ENCODE results near the gene NEDD4L.

The NEDD4L gene

DNA sequence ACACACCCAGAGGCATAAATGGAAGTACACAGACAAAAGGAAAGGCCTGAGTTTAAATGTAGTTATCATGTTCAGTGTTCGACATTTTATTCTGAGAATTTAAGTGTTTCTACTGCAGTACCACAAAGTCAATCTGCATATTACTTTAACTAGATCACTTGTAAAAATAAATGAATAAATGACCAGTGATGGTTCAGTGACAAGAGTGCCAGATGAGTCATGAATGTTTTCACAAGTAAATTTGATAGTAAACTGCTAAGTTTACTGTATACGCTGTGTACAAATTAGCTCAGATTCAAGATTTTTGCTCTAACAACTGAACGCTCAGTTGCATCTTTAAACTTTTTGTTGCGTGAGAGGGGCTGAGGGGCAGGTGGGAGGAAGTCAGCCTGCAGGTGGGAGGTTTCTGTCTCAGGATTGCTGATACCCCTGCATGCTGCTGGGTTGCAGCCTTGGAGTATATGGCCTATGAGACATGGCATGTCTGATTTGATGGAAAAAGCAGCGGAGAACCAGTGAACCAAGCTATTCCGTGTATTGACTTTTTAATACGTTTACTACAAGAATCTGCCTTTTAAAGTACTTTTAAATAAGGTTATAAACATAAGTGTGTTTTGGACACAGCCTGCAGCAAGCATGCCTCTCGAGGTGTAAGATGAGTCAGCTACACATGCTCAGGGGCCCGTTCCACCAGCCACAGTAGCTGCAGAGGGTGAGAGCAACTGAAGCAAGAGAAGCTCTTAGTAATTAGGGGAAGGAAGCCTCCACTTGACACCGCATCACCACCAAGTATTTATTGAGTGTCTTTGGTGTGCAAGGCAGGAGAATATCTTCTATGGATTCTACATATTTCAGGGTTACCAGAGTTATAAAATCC is 245.1 kb downstream of the NEDD4L start:
- peaks cover 14 to 19% of the 10 kb centered on the region in 2 donors for H3K27me3 Mint-ChIP-seq
- no peak for DNase-seq
- no peak overlapping the region for H3K27ac Mint-ChIP-seq
- no peak for ATAC-seq (replicated peaks)
- H3K9me3 Mint-ChIP-seq = no peaks in the 10 kb centered on the region
- H3K36me3 Mint-ChIP-seq (ENCODE audit: insufficient read depth) = no peaks in the 10 kb centered on the region
- no peaks in the 10 kb centered on the region for H3K4me1 Mint-ChIP-seq (ENCODE audit: low read depth in 2 of 2)
- no peak overlapping the region for H3K4me3 Mint-ChIP-seq

GRCh38 chr18:58290116-58290695 is 246.2 kb downstream of the NEDD4L start:
- no peak overlapping the region for H3K4me3 Mint-ChIP-seq
- no peak for ATAC-seq (replicated peaks)
- H3K27me3 Mint-ChIP-seq = peaks cover 14 to 19% of the 10 kb centered on the region in 2 donors
- no peaks in the 10 kb centered on the region for H3K4me1 Mint-ChIP-seq (ENCODE audit: low read depth in 2 of 2)
- no peak overlapping the region for H3K27ac Mint-ChIP-seq
- no peaks in the 10 kb centered on the region for H3K9me3 Mint-ChIP-seq
- DNase-seq = no peak
- H3K36me3 Mint-ChIP-seq (ENCODE audit: insufficient read depth) = no peaks in the 10 kb centered on the region

- DNase-seq (no peak), ATAC-seq (replicated peaks) (no peak)
- no peak overlapping the region for H3K27ac Mint-ChIP-seq
- no peaks in the 10 kb centered on the region for H3K4me1 Mint-ChIP-seq (ENCODE audit: low read depth in 2 of 2)
- no peak overlapping the region for H3K4me3 Mint-ChIP-seq
- H3K36me3 Mint-ChIP-seq (ENCODE audit: insufficient read depth) = no peaks in the 10 kb centered on the region
- no peaks in the 10 kb centered on the region for H3K9me3 Mint-ChIP-seq
- peaks cover 19% of the 10 kb centered on the region in 2 donors for H3K27me3 Mint-ChIP-seq
Measured at GRCh38 chr18:58291131-58291530, 247.1 kb downstream of the NEDD4L start.

GRCh38 chr18:58292638-58293037 is 248.6 kb downstream of the NEDD4L start:
- H3K4me1 Mint-ChIP-seq (ENCODE audit: low read depth in 2 of 2) = no peaks in the 10 kb centered on the region
- peaks cover 0 to 2% of the 10 kb centered on the region in 2 donors for H3K9me3 Mint-ChIP-seq
- H3K36me3 Mint-ChIP-seq (ENCODE audit: insufficient read depth) = no peaks in the 10 kb centered on the region
- ATAC-seq (replicated peaks) (no peak), DNase-seq (no peak)
- H3K4me3 Mint-ChIP-seq = no peak overlapping the region
- H3K27ac Mint-ChIP-seq = no peak overlapping the region
- peaks cover 19 to 20% of the 10 kb centered on the region in 2 donors for H3K27me3 Mint-ChIP-seq

DNA sequence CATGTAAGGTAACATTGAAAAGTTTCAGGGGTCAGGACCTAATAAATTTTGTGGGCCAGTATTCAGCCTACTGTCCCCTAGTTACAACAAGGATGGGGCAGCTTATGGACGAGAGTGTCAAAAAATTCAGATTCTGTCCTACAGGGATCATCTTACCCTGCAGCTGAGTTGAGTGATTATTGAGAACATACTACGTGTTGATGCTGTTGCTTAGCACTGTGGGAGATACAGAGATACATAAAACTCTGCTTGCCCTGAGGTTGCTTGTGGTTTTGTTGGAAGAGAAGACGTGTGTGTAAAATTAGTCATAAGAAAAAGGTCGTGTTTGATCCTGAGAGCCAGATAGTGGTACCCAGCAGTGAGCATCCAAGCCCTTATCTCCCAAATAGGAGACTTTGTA is 253.2 kb downstream of the NEDD4L start:
- Mint-ChIP-seq H3K36me3 (ENCODE audit: insufficient read depth) (no peaks in the 10 kb centered on the region), H3K4me3 (no peak overlapping the region), H3K27ac (no peak overlapping the region), H3K9me3 (peaks cover 0 to 2% of the 10 kb centered on the region in 2 donors), H3K4me1 (ENCODE audit: low read depth in 2 of 2) (no peaks in the 10 kb centered on the region), H3K27me3 (peaks cover 13 to 18% of the 10 kb centered on the region in 2 donors)
- ATAC-seq (replicated peaks) (peak; percentile 65), DNase-seq (no peak)

DNA sequence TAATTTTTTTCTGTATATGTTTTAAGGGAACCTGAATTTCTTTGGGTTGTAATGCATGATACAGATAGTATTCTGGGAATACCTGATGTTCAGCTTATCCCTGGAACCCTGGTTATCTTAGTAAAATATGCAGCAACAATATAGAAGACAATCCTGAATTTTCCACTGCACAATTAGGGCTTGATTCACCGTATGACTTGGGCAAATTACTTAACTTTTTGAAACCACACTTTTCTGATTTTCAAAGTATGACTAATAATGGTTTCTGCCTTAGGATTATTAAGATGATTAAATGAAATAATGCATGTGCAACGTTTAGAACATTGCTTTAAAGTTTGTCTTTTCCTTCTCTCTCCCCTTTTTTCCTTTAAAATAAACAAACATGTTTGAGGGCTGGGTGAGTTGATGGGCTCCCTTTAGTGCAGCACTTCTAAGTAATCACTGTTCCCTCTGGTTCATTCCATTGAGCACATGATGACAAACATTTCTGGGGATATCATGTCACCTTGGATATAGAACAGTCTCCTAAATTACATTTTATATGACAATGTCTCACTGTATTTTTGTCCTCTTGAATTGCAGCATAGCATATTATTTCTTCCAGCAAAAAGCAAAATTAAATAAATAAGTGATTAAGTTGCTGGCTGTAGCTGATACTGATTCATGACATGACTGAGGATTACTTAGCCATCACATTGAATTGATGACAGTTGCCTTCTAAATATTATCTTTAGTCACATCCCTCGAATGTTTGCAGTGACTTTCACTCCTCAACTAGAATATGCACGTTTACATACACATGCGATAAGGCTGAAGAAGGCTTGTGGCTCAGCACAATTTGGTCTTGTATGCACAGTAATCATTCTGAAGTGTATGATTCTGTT is 254.5 kb downstream of the NEDD4L start:
- no peak overlapping the region for H3K27ac Mint-ChIP-seq
- peaks cover 0 to 2% of the 10 kb centered on the region in 2 donors for H3K9me3 Mint-ChIP-seq
- ATAC-seq (replicated peaks) (no peak), DNase-seq (no peak)
- H3K27me3 Mint-ChIP-seq = peaks cover 13 to 17% of the 10 kb centered on the region in 2 donors
- no peak overlapping the region for H3K4me3 Mint-ChIP-seq
- H3K36me3 Mint-ChIP-seq (ENCODE audit: insufficient read depth) = peaks cover 7% of the 10 kb centered on the region
- H3K4me1 Mint-ChIP-seq (ENCODE audit: low read depth in 2 of 2) = peaks cover 0 to 5% of the 10 kb centered on the region in 2 donors

DNA sequence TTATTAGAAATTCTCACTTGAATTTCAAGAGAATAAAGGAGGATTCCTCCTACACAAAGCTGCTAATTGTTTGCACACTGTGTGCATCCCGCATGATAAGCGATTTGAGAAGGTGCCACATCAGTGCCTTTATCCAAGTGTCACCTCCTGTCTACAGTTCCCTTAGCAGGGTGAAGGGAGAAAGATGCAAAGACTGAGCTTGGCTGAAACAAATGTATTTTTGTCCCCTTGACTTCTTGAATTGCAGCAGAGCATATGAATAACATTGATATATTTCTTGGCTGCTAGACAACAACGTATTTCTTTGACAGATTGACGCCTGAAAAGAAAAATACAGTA is 255.1 kb downstream of the NEDD4L start:
- Mint-ChIP-seq H3K27me3 (peaks cover 18 to 23% of the 10 kb centered on the region in 2 donors), H3K4me1 (ENCODE audit: low read depth in 2 of 2) (peaks cover 0 to 8% of the 10 kb centered on the region in 2 donors), H3K4me3 (no peak overlapping the region), H3K36me3 (ENCODE audit: insufficient read depth) (peaks cover 7% of the 10 kb centered on the region), H3K9me3 (peaks cover 0 to 2% of the 10 kb centered on the region in 2 donors), H3K27ac (no peak overlapping the region)
- ATAC-seq (replicated peaks) (no peak), DNase-seq (no peak)

- Mint-ChIP-seq H3K27me3 (peaks cover 18 to 27% of the 10 kb centered on the region in 2 donors), H3K4me3 (no peak overlapping the region), H3K4me1 (ENCODE audit: low read depth in 2 of 2) (peaks cover 0 to 8% of the 10 kb centered on the region in 2 donors), H3K36me3 (ENCODE audit: insufficient read depth) (peaks cover 7% of the 10 kb centered on the region), H3K9me3 (peaks cover 0 to 2% of the 10 kb centered on the region in 2 donors), H3K27ac (no peak overlapping the region)
- DNase-seq (no peak), ATAC-seq (replicated peaks) (no peak)
Measured at GRCh38 chr18:58299936-58300335, 255.9 kb downstream of the NEDD4L start.

DNA sequence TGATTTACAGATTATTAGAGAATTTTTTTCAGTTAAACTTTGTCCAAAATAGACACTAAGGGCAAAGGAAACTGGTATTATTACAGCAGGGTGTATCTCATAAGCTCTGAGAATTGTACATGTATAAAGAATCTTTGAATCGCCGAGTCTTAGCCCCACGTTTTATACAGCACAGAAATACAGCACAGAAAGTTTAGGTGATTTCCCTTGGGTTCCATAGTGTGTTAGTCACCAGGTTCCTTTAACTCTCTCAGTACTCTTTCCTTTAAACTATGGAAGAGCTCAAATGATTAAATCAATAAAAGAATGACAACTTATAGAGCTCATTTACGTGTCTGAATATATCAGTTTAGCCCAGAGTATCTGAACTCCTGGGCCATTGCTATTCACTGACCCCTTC is 256.8 kb downstream of the NEDD4L start:
- peaks cover 0 to 3% of the 10 kb centered on the region in 2 donors for H3K9me3 Mint-ChIP-seq
- H3K4me1 Mint-ChIP-seq (ENCODE audit: low read depth in 2 of 2) = peaks cover 0 to 8% of the 10 kb centered on the region in 2 donors
- peaks cover 14 to 27% of the 10 kb centered on the region in 2 donors for H3K27me3 Mint-ChIP-seq
- DNase-seq = no peak
- no peak overlapping the region for H3K4me3 Mint-ChIP-seq
- no peak overlapping the region for H3K27ac Mint-ChIP-seq
- peaks cover 7% of the 10 kb centered on the region for H3K36me3 Mint-ChIP-seq (ENCODE audit: insufficient read depth)
- peak; percentile 35 for ATAC-seq (replicated peaks)

DNA sequence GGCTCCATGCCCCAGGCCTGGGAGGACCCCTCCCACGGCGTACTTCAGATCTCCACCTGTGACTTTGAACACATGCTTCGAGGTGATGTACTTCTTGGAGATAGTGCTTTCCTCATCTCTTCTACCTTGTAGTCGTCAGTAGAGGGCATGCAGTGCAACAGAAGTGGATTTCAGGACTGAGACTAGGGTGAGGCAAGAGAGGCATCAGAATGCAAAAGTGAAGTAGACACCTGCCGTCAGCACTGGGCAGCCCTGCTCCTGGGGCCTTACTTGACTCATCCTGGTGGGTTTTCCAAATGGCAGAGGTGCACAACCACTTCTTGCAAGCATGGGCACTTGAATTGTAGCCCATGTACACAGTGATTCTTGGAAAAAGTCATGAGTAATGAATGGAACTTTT is 258.8 kb downstream of the NEDD4L start:
- DNase-seq (no peak), ATAC-seq (replicated peaks) (no peak)
- Mint-ChIP-seq H3K9me3 (peaks cover 0 to 2% of the 10 kb centered on the region in 2 donors), H3K4me1 (ENCODE audit: low read depth in 2 of 2) (peaks cover 0 to 8% of the 10 kb centered on the region in 2 donors), H3K27me3 (peaks cover 12 to 27% of the 10 kb centered on the region in 2 donors), H3K27ac (no peak overlapping the region), H3K4me3 (no peak overlapping the region), H3K36me3 (ENCODE audit: insufficient read depth) (peaks cover 7% of the 10 kb centered on the region)

- Mint-ChIP-seq H3K36me3 (ENCODE audit: insufficient read depth) (peaks cover 7% of the 10 kb centered on the region), H3K4me1 (ENCODE audit: low read depth in 2 of 2) (peaks cover 0 to 8% of the 10 kb centered on the region in 2 donors), H3K9me3 (peaks cover 0 to 2% of the 10 kb centered on the region in 2 donors), H3K27me3 (peaks cover 12 to 27% of the 10 kb centered on the region in 2 donors), H3K4me3 (peak overlapping the region in 1 of 2 donors; percentile 19), H3K27ac (peak overlapping the region in 1 of 2 donors; percentile 18)
- ATAC-seq (replicated peaks) (peak; percentile 87), DNase-seq (no peak)
Measured at GRCh38 chr18:58303363-58303762, 259.3 kb downstream of the NEDD4L start.

DNA sequence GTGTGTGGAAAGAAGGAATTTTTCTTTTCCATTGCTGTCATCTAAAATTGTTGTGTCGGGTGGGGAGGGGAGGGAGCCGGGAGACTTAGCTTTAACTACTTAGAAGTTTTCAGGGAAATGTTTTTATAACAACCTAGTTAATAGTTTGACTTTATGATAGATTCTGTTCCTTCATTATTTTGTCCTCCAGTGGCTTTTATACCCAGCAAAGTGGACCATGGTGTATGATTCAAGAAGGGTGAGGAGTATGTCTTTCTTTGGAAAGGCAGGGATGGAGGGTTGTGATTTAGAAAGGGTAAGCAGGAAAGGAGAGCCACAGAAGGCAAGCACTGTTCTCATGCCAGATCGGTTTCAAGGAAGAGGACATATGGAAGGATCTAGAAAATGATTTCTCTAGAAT is 261.8 kb downstream of the NEDD4L start:
- peaks cover 21 to 32% of the 10 kb centered on the region in 2 donors for H3K27me3 Mint-ChIP-seq
- no peak overlapping the region for H3K4me3 Mint-ChIP-seq
- ATAC-seq (replicated peaks) (no peak), DNase-seq (no peak)
- H3K4me1 Mint-ChIP-seq (ENCODE audit: low read depth in 2 of 2) = peaks cover 0 to 24% of the 10 kb centered on the region in 2 donors
- H3K9me3 Mint-ChIP-seq = peaks cover 0 to 2% of the 10 kb centered on the region in 2 donors
- no peak overlapping the region for H3K27ac Mint-ChIP-seq
- peaks cover 7% of the 10 kb centered on the region for H3K36me3 Mint-ChIP-seq (ENCODE audit: insufficient read depth)

GRCh38 chr18:58307441-58307840 is 263.4 kb downstream of the NEDD4L start:
- Mint-ChIP-seq H3K27ac (no peak overlapping the region), H3K4me3 (no peak overlapping the region), H3K4me1 (ENCODE audit: low read depth in 2 of 2) (peaks cover 0 to 32% of the 10 kb centered on the region in 2 donors), H3K27me3 (peaks cover 21 to 27% of the 10 kb centered on the region in 2 donors), H3K9me3 (peaks cover 0 to 2% of the 10 kb centered on the region in 2 donors), H3K36me3 (ENCODE audit: insufficient read depth) (peaks cover 7% of the 10 kb centered on the region)
- ATAC-seq (replicated peaks) (no peak), DNase-seq (no peak)
